Endodermal cell (in vitro differentiated cells): ENCODE measurements around the gene APH1B. TPM values are rescaled to one million over a fixed set of nuclear protein-coding genes. Genes with fewer than 3 reads are reported as not detected.

Experiments
- DNase-seq: peaks from one replicate; pipeline ENCODE4 v3.0.0-alpha.2; 2017
- H3K27ac ChIP-seq: 2 replicates; pipeline ENCODE4 v1.5.1; 2013; ENCODE audit warnings: mild to moderate bottlenecking, low read depth, low read length, moderate library complexity
- H3K27me3 ChIP-seq: 2 replicates; pipeline ENCODE4 v1.6.1; 2013; ENCODE audit warnings: mild to moderate bottlenecking, low read length, moderate library complexity; ENCODE audit not compliant: insufficient read depth, control insufficient read depth, poor library complexity, severe bottlenecking
- H3K36me3 ChIP-seq: 2 replicates; pipeline ENCODE4 v1.7.0; 2013; ENCODE audit warnings: mild to moderate bottlenecking, low read length, moderate library complexity; ENCODE audit not compliant: control insufficient read depth, insufficient read depth
- H3K4me1 ChIP-seq: one replicate; pipeline ENCODE4 v1.7.0; 2013; ENCODE audit warnings: low read length; ENCODE audit not compliant: control insufficient read depth, insufficient read depth
- H3K4me3 ChIP-seq: 2 replicates; pipeline ENCODE4 v1.5.1; 2013; ENCODE audit warnings: mild to moderate bottlenecking, low read length, moderate library complexity
- H3K9ac ChIP-seq: 2 replicates; pipeline ENCODE4 v1.6.1; 2013; ENCODE audit warnings: mild to moderate bottlenecking, low read length, moderate library complexity; ENCODE audit not compliant: poor library complexity, severe bottlenecking; ENCODE audit errors: extremely low read depth
- H3K9me3 ChIP-seq: 2 replicates; pipeline ENCODE4 v1.6.1; 2013; ENCODE audit warnings: mild to moderate bottlenecking, low read length, moderate library complexity; ENCODE audit not compliant: control insufficient read depth
- H3K27ac Mint-ChIP-seq: 2 replicates; pipeline ENCODE4 v1.8.0; 2020; ENCODE audit warnings: mixed read lengths
- H3K27me3 Mint-ChIP-seq: 2 replicates; pipeline ENCODE4 v1.8.0; 2021; ENCODE audit warnings: mild to moderate bottlenecking, mixed read lengths; ENCODE audit not compliant: insufficient read depth
- H3K36me3 Mint-ChIP-seq: 2 replicates; pipeline ENCODE4 v1.8.0; 2020; ENCODE audit warnings: low read depth, mixed read lengths
- H3K4me1 Mint-ChIP-seq: 2 replicates; pipeline ENCODE4 v1.8.0; 2020; ENCODE audit warnings: mixed read lengths
- H3K4me3 Mint-ChIP-seq: 2 replicates; pipeline ENCODE4 v1.8.0; 2020; ENCODE audit warnings: mild to moderate bottlenecking, moderate library complexity, mixed read lengths
- H3K9me3 Mint-ChIP-seq: 2 replicates; pipeline ENCODE4 v1.8.0; 2020; ENCODE audit warnings: mild to moderate bottlenecking, mixed read lengths
- CTCF ChIP-seq: fragments of 200-600 bp; sonication (generic); conservative IDR thresholded peaks from 2 replicates; pipeline ENCODE4 v1.5.0; 2021; ENCODE audit warnings: antibody characterized with exemption, mild to moderate bottlenecking
- WGBS, 2 experiments: methylation state at CpG; one replicate each; pipeline versions ENCODE4 v1.1.5 to v1.1.7; 2013; ENCODE audit warnings: missing lambda C conversion rate in 2 of 2, mixed read lengths in 1 of 2; ENCODE audit not compliant: insufficient coverage in 1 of 2, insufficient read length in 1 of 2; 5-methylcytosine and 5-hydroxymethylcytosine counted together
- total RNA-seq, 2 donors: library from RNA; stranded (reverse); fragmentation: NEBNext Ultra II Directional in 1 of 2; extraction: Animal tissue kit (Norgen Biotek cat#: 25700) in 1 of 2; gene quantifications; 2 replicates in 1 of 2; 3 replicates in 1 of 2; pipeline ENCODE4 v1.2.1, GENCODE V29; 2021

APH1B gene
- total RNA-seq, 2 donors from 2014 or later: 19.5 to 22.7 TPM

GRCh38 chr15:63263519-63263918, 13.9 kb upstream of the APH1B start:
- no peak overlapping the region for H3K27ac Mint-ChIP-seq
- H3K4me1 ChIP-seq: peaks cover 8% of the 10 kb centered on the region
- H3K4me3 Mint-ChIP-seq: no peak overlapping the region

GRCh38 chr15:63264688-63265293, 12.6 kb upstream of the APH1B start:
- 91 to 100% methylated on average over 1 of the region's 1 CpG for whole genome bisulfite sequencing, 2 experiments
- peaks cover 17% of the 10 kb centered on the region for H3K4me1 Mint-ChIP-seq
- no peaks in the 10 kb centered on the region for H3K9me3 Mint-ChIP-seq
- H3K36me3 ChIP-seq: peaks cover 5% of the 10 kb centered on the region
- no peak overlapping the region for H3K27ac ChIP-seq
- no peak overlapping the region for H3K27ac Mint-ChIP-seq
- H3K4me3 Mint-ChIP-seq: no peak overlapping the region
- H3K27me3 Mint-ChIP-seq: no peaks in the 10 kb centered on the region
- no peaks in the 10 kb centered on the region for H3K9me3 ChIP-seq
- H3K4me1 ChIP-seq: peaks cover 8% of the 10 kb centered on the region
- DNase-seq: no peak
- H3K36me3 Mint-ChIP-seq: peaks cover 27% of the 10 kb centered on the region
- H3K9ac ChIP-seq: no peak overlapping the region
- no peak overlapping the region for H3K4me3 ChIP-seq
- no peaks in the 10 kb centered on the region for H3K27me3 ChIP-seq
- no peak for TF ChIP-seq CTCF

More at GRCh38 chr15:63263519-63263918, 13.9 kb upstream of the APH1B start:
- no peaks in the 10 kb centered on the region for H3K27me3 ChIP-seq
- Mint-ChIP-seq H3K36me3 (peaks cover 33% of the 10 kb centered on the region), H3K4me1 (peaks cover 17% of the 10 kb centered on the region), H3K9me3 (peaks cover under 1% of the 10 kb centered on the region), H3K27me3 (no peaks in the 10 kb centered on the region)
- H3K27ac ChIP-seq: no peak overlapping the region
- peaks cover 3% of the 10 kb centered on the region for H3K9me3 ChIP-seq
- DNase-seq: peak; percentile 59
- no peak overlapping the region for H3K9ac ChIP-seq
- no peak overlapping the region for H3K4me3 ChIP-seq
- peak; percentile 44 for TF ChIP-seq CTCF
- H3K36me3 ChIP-seq: peaks cover 8% of the 10 kb centered on the region
- WGBS, 2 experiments: 82 to 85% methylated on average over 5 to 6 of the region's 6 CpGs

GRCh38 chr15:63274427-63274826, 3.0 kb upstream of the APH1B start:
- no peaks in the 10 kb centered on the region for H3K36me3 ChIP-seq
- Mint-ChIP-seq H3K9me3 (peaks cover 10% of the 10 kb centered on the region), H3K4me3 (no peak overlapping the region), H3K27ac (no peak overlapping the region), H3K27me3 (peaks cover 17% of the 10 kb centered on the region), H3K4me1 (peaks cover 15% of the 10 kb centered on the region), H3K36me3 (peaks cover 4% of the 10 kb centered on the region)
- peak; percentile 70 for DNase-seq
- no peak for TF ChIP-seq CTCF
- H3K4me3 ChIP-seq: no peak overlapping the region
- peaks cover 12% of the 10 kb centered on the region for H3K27me3 ChIP-seq
- H3K9ac ChIP-seq: no peak overlapping the region
- H3K27ac ChIP-seq: no peak overlapping the region
- H3K4me1 ChIP-seq: no peaks in the 10 kb centered on the region
- H3K9me3 ChIP-seq: peaks cover 12% of the 10 kb centered on the region
- WGBS, 2 experiments: 76 to 86% methylated on average over 3 of the region's 3 CpGs
